ENCODE data around the gene DYNC1I1. TPM values are rescaled to one million over a fixed set of nuclear protein-coding genes. Genes with fewer than 3 reads are reported as not detected.

The DYNC1I1 gene
- total RNA-seq, 1 donor from 2014 or later: 38.8 TPM

DNA sequence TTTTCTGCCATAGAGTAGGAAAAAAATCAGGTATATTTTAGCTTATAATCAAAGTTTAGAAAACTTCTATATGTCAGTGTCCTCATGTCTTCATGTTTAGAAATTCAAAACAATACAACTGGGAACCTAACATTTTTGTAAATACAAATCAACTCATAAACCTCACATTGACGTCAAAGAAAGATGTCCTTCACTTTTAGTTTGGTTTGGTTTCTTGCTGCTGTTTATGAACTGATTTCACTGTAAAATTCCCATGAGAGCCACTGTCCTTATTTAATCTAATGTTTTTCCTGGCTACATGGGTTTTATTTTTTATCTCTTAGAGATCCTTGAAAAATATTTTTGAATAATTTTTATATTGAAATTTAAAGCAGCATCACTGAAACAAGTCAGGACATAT lies 208.4 kb downstream of the DYNC1I1 start:
- intact Hi-C loops (cut with micrococcal nuclease): no loop called here
- H3K9me3 ChIP-seq (replicated peaks): no peaks in the 10 kb centered on the region
- H3K4me1 ChIP-seq: peaks cover 16% of the 10 kb centered on the region
- TF ChIP-seq, protein P1, sequence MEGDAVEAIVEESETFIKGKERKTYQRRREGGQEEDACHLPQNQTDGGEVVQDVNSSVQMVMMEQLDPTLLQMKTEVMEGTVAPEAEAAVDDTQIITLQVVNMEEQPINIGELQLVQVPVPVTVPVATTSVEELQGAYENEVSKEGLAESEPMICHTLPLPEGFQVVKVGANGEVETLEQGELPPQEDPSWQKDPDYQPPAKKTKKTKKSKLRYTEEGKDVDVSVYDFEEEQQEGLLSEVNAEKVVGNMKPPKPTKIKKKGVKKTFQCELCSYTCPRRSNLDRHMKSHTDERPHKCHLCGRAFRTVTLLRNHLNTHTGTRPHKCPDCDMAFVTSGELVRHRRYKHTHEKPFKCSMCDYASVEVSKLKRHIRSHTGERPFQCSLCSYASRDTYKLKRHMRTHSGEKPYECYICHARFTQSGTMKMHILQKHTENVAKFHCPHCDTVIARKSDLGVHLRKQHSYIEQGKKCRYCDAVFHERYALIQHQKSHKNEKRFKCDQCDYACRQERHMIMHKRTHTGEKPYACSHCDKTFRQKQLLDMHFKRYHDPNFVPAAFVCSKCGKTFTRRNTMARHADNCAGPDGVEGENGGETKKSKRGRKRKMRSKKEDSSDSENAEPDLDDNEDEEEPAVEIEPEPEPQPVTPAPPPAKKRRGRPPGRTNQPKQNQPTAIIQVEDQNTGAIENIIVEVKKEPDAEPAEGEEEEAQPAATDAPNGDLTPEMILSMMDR (IDR thresholded peaks at IDR 0.05; ENCODE audit: borderline replicate concordance): no peak
- H3K4me3 ChIP-seq: no peak overlapping the region
- DNase-seq: no peak
- H3K36me3 ChIP-seq: no peaks in the 10 kb centered on the region
- H3K27me3 ChIP-seq (ENCODE audit: low read depth): no peaks in the 10 kb centered on the region
- H3K27ac ChIP-seq (replicated peaks): peak overlapping the region; percentile 54

DNA sequence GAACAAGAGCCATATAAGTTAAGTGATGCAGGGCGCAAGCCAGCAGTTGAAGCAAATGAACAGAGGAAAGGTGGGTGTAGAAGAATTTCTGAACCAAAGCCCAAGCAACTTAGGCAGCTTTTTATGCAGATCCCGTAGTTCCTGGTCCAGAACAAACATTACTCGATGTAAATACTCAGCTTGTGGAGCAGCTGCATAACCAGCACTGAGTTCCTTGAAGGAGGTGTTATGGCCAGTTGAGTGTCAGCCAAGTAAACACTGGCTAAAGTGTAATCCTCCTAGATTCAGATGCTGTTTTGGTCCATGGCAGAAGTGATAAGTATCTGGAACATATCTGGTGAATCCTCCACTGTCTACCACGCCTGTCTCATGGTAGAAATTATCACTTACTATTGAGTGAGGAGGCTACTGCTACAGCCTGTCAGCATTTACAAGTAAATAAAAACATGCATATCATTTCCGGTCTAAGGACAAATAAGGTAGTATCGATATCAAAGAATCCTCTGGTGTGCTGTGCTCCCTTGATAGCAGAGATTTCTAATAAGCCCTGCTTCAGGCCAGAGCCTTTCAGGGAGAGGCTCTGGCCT lies 213.9 kb downstream of the DYNC1I1 start:
- DNase-seq: no peak
- Histone ChIP-seq H3K4me3 (no peak overlapping the region), H3K9me3 (replicated peaks) (no peaks in the 10 kb centered on the region), H3K4me1 (peaks cover 14% of the 10 kb centered on the region), H3K27me3 (ENCODE audit: low read depth) (no peaks in the 10 kb centered on the region), H3K27ac (replicated peaks) (no peak overlapping the region), H3K36me3 (no peaks in the 10 kb centered on the region)
- TF ChIP-seq, protein P1 (IDR thresholded peaks at IDR 0.05; ENCODE audit: borderline replicate concordance): no peak
- intact Hi-C loops (cut with micrococcal nuclease): no loop called here

DNA sequence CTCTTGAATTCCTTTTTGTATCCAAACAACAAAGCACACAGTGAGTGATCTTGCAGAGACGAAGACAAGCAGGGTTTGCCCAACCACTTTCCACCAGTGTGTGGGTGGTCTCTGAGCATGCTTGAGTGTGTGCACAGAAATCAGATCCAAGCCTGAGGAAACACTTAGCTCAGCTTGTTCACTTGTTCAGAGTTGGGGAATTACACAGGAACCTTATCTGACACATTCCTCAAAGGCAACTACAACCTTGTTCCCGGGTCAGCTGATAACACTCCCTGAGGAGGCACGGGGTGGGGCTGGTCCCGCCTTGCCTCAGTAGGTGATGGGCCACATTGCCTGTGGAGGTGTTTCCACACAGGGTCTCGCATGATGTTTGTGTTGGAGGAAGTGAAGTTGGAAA lies 216.9 kb downstream of the DYNC1I1 start:
- DNase-seq: no peak
- no peaks in the 10 kb centered on the region for H3K9me3 ChIP-seq (replicated peaks)
- no peak overlapping the region for H3K27ac ChIP-seq (replicated peaks)
- TF ChIP-seq, protein P1 (IDR thresholded peaks at IDR 0.05; ENCODE audit: borderline replicate concordance): no peak
- H3K27me3 ChIP-seq (ENCODE audit: low read depth): no peaks in the 10 kb centered on the region
- intact Hi-C loops (cut with micrococcal nuclease): no loop called here
- H3K36me3 ChIP-seq: no peaks in the 10 kb centered on the region
- no peak overlapping the region for H3K4me3 ChIP-seq
- H3K4me1 ChIP-seq: peaks cover 14% of the 10 kb centered on the region

DNA sequence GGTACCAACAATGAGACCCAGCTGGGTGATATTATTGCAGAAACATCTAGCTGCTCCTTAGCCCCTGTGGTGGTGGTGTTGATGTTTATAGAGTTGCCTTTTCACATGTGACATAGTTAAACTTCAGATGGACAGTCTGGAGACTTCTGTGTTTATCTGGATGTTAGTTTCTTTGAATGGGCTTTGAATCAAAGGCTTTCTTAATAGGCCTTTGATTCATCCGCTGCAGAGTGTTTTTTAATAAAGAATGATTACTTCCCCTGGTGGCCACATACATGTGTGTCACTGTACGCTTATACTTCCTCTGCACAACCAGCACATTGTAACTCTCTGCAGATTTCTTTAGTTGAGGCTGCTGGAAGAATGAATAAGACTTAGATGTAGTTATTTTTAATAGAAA lies 221.0 kb downstream of the DYNC1I1 start:
- H3K27me3 ChIP-seq (ENCODE audit: low read depth): no peaks in the 10 kb centered on the region
- intact Hi-C loops (cut with micrococcal nuclease): no loop called here

DNA sequence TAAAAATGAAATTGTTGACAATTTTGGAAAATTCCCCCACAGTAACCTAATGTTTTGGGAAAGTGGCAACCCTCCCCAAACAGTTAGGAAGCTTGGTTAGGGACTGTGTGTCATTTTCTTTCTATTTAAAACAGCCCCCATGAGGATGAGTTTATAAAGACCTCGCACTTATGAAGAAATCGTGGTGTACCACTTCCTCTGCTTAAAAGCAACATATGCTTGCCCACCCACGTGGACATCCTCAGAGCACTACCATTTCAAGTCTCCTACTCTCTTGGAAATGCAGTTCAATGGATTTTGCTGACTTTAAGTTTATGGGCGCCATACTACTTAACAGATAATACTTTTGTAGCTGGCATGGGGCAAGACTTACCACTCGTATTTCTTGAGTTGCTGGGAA lies 223.8 kb downstream of the DYNC1I1 start:
- Histone ChIP-seq H3K36me3 (no peaks in the 10 kb centered on the region), H3K4me1 (no peaks in the 10 kb centered on the region), H3K27me3 (ENCODE audit: low read depth) (no peaks in the 10 kb centered on the region), H3K27ac (replicated peaks) (no peak overlapping the region), H3K9me3 (replicated peaks) (no peaks in the 10 kb centered on the region), H3K4me3 (no peak overlapping the region)
- TF ChIP-seq, protein P1 (IDR thresholded peaks at IDR 0.05; ENCODE audit: borderline replicate concordance): no peak
- intact Hi-C loops (cut with micrococcal nuclease): no loop called here
- no peak for DNase-seq

More for the DNA sequence above, 221.0 kb downstream of the DYNC1I1 start:
- DNase-seq: no peak
- Histone ChIP-seq H3K36me3 (no peaks in the 10 kb centered on the region), H3K9me3 (replicated peaks) (no peaks in the 10 kb centered on the region), H3K4me1 (peaks cover 11% of the 10 kb centered on the region), H3K27ac (replicated peaks) (no peak overlapping the region), H3K4me3 (no peak overlapping the region)
- TF ChIP-seq, protein P1 (IDR thresholded peaks at IDR 0.05; ENCODE audit: borderline replicate concordance): peak; percentile 18

All from left ventricle myocardium inferior (tissue), 1 donor.